ENCODE data around the gene CPD. TPM values are rescaled to one million over a fixed set of nuclear protein-coding genes. Genes with fewer than 3 reads are reported as not detected.

Gene CPD
- polyA plus RNA-seq, result 1 to 10 TPM; 3.0 to 5.1 TPM

DNA sequence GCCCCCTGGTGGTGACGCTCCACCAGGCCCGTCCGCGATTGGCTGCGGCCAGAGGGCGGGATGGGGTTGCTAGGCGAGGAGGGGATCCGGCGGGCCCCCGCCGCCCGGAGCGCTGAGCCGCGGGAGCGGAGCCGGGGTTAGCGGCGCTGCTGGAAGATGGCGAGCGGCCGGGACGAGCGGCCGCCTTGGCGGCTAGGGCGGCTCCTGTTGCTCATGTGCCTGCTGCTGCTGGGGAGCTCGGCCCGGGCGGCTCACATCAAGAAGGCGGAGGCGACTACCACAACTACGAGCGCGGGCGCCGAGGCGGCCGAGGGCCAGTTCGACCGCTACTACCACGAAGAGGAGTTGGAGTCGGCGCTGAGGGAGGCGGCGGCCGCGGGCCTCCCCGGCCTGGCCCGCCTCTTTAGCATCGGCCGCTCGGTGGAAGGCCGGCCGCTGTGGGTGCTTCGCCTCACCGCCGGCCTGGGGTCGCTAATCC lies at the start of gene CPD:
Gene CPD (plus strand): TSS at position 103 of the 478 bp plus-strand sequence. CDS start 54 bp downstream, at position 157.
- WGBS, 2 donors, result 0% methylated on average over 34 to 59 of the region's 59 CpGs
- Histone ChIP-seq H3K4me3 (ENCODE audit: low read depth in 1 of 2, low read length in 2 of 2) (peak within 1 kb of the TSS; percentile 78 to 94), H3K4me1 (ENCODE audit: control insufficient read depth in 2 of 2, insufficient read depth in 2 of 2, low read length in 1 of 2) (peaks cover 0 to 3% of the 10 kb centered on the region in 2 donors), H3K36me3 (ENCODE audit: control insufficient read depth in 2 of 2, insufficient read depth in 2 of 2, low read length in 1 of 2) (no peaks in the 10 kb centered on the region), H3K27me3 (ENCODE audit: control insufficient read depth in 1 of 2, insufficient read depth in 2 of 2, low read length in 2 of 2) (no peaks in the 10 kb centered on the region), H3K9me3 (ENCODE audit: control insufficient read depth in 2 of 2, insufficient read depth in 1 of 2, low read depth in 1 of 2, low read length in 1 of 2) (no peaks in the 10 kb centered on the region), H3K27ac (ENCODE audit: low read depth in 2 of 2, low read length in 1 of 2) (peak within 1 kb of the TSS; percentile 88 to 95)

DNA sequence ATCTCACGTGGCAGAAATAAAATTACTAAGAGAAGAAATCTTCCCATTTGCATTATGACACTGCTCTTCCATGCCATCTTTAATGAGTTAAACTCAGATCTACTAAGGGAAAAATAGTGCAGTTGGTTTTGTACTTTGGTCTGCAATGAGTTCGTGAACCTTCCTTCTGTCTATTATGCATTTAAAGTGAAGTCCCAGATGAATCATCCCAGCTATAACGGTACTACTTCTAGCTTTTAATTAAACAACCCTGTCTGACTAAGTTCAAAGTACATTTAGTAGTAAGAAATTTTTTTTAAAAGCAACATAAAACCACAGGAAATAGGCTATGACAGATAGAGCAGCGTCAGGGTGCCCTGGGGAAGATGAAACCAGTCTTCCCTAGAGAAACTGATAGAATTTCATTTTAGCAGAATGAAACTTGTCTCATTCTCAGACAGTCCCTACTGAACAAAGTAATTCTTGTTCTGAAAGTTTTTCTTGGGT lies 46.6 kb upstream of the CPD start:
- Histone ChIP-seq H3K27ac (ENCODE audit: low read depth in 2 of 2, low read length in 1 of 2) (no peak overlapping the region), H3K27me3 (ENCODE audit: control insufficient read depth in 1 of 2, insufficient read depth in 2 of 2, low read length in 2 of 2) (no peaks in the 10 kb centered on the region), H3K4me3 (ENCODE audit: low read depth in 1 of 2, low read length in 2 of 2) (no peak overlapping the region), H3K4me1 (ENCODE audit: control insufficient read depth in 2 of 2, insufficient read depth in 2 of 2, low read length in 1 of 2) (no peaks in the 10 kb centered on the region), H3K9me3 (ENCODE audit: control insufficient read depth in 2 of 2, insufficient read depth in 1 of 2, low read depth in 1 of 2, low read length in 1 of 2) (no peaks in the 10 kb centered on the region), H3K36me3 (ENCODE audit: control insufficient read depth in 2 of 2, insufficient read depth in 2 of 2, low read length in 1 of 2) (no peaks in the 10 kb centered on the region)
- WGBS, 2 donors, result 49 to 50% methylated on average over 4 of the region's 4 CpGs

DNA sequence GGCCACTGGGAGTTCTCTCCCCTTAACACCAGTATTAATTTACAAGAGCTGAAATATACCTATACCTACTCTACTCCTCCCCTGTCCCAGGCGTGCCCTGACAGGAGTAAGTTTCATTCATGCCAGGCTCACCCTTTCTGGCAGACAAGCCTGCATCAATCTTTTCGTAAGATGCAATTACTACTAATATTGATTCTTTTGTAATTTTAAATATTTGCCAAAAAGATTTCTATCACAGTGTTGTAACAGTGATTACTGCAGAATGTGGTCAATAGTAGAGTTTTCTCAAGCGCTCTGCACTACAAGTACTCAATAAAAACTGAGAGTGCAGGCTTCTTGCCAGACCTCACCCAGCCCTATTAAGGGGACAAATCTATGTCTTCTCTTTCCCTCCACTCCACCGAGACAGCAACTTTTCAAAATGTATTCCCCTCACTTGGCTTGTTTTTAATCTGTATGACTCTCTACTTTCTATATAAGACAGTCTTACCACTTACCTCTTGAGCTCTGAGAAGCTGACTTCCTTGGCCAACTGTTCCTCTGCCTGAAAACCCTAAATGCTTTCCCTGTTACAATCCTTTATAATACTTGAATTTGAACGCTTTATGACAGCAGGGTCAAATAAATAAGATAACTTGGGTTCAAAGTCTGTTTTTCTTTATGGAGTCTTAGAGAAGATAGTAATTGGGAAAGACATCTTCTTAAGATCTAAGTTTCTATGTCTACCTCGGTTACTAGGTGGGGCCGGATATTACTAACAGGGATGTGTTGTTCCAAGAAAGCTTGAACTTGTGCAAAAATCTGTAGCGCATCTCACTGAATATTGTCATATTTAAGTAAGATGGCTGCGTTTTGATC lies 45.0 kb upstream of the CPD start, which contains the start of gene TMIGD1:
Gene TMIGD1 (minus strand): TSS at position 555 of the 858 bp plus-strand sequence. CDS start 1,924 bp downstream, outside the sequence.
- Histone ChIP-seq H3K27ac (ENCODE audit: low read depth in 2 of 2, low read length in 1 of 2) (peak within 1 kb of the TSS in 1 of 2 donors; percentile 7), H3K9me3 (ENCODE audit: control insufficient read depth in 2 of 2, insufficient read depth in 1 of 2, low read depth in 1 of 2, low read length in 1 of 2) (no peaks in the 10 kb centered on the region), H3K4me3 (ENCODE audit: low read depth in 1 of 2, low read length in 2 of 2) (no peak within 1 kb of the TSS), H3K4me1 (ENCODE audit: control insufficient read depth in 2 of 2, insufficient read depth in 2 of 2, low read length in 1 of 2) (no peaks in the 10 kb centered on the region), H3K36me3 (ENCODE audit: control insufficient read depth in 2 of 2, insufficient read depth in 2 of 2, low read length in 1 of 2) (no peaks in the 10 kb centered on the region), H3K27me3 (ENCODE audit: control insufficient read depth in 1 of 2, insufficient read depth in 2 of 2, low read length in 2 of 2) (no peaks in the 10 kb centered on the region)
- WGBS, 2 donors, result 65% methylated on average over 9 of the region's 9 CpGs

DNA sequence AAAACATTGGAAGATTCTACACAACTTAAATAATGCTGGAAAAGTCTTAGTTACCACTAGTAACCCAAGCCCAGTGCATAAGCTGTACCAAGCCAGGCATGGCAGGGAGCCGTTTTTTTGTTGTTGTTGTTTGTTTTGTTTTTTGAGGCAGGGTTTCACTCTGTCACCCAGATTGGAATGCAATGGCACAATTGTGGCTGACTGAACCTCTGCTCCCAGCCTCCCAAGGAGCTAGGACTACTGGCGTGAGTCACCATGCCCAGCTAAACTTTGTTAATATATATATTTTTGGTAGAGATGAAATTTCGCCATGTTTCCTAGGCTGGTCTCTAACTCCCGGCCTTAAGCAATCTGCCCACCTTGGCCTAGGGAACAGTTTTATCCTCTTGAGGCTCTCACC lies 44.3 kb upstream of the CPD start:
- no peaks in the 10 kb centered on the region for H3K4me1 ChIP-seq (ENCODE audit: control insufficient read depth in 2 of 2, insufficient read depth in 2 of 2, low read length in 1 of 2)
- WGBS, 2 donors, result 90 to 95% methylated on average over 4 of the region's 4 CpGs
- no peak overlapping the region for H3K4me3 ChIP-seq (ENCODE audit: low read depth in 1 of 2, low read length in 2 of 2)
- H3K27me3 ChIP-seq (ENCODE audit: control insufficient read depth in 1 of 2, insufficient read depth in 2 of 2, low read length in 2 of 2), result no peaks in the 10 kb centered on the region
- H3K9me3 ChIP-seq (ENCODE audit: control insufficient read depth in 2 of 2, insufficient read depth in 1 of 2, low read depth in 1 of 2, low read length in 1 of 2), result no peaks in the 10 kb centered on the region
- peak overlapping the region in 1 of 2 donors; percentile 7 for H3K27ac ChIP-seq (ENCODE audit: low read depth in 2 of 2, low read length in 1 of 2)
- no peaks in the 10 kb centered on the region for H3K36me3 ChIP-seq (ENCODE audit: control insufficient read depth in 2 of 2, insufficient read depth in 2 of 2, low read length in 1 of 2)

DNA sequence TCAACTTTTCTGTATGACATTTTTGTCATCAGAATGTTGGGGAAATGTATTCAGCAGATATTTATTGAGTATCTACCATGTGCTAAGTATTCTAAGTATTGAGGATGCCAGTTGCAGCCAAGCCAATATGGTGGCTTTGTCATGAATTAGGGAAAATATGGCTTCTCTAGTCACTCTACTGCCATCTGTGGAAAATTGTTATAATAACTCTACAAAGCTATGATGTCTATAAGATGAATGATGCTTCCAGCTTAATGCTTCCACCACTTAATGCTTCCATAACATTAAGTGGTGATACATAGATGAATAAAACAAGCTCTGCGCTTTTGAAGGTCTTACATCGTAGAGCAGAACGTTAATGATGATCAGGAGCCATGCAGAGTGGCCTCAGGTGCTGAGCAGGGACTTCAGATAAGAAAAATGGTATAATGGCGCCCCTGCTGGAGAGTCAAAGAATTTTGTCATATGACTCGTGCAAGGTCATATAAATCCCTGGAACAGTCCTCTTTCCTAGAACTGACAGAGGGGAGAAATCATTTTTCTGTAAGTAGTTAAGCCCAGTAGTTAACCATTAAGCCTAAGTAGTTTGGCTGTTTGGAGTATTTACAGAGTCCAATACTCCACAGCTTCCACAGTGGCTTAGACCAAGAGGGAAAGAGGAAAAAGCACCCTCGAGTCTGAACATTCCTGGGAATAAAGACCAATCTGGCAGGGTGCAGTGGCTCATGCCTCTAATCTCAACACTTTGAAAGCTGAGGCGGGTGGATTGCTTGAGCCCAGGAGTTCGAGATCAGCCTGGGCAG lies 42.2 kb upstream of the CPD start:
- Histone ChIP-seq H3K4me1 (ENCODE audit: control insufficient read depth in 2 of 2, insufficient read depth in 2 of 2, low read length in 1 of 2) (no peaks in the 10 kb centered on the region), H3K27me3 (ENCODE audit: control insufficient read depth in 1 of 2, insufficient read depth in 2 of 2, low read length in 2 of 2) (no peaks in the 10 kb centered on the region), H3K4me3 (ENCODE audit: low read depth in 1 of 2, low read length in 2 of 2) (no peak overlapping the region), H3K27ac (ENCODE audit: low read depth in 2 of 2, low read length in 1 of 2) (no peak overlapping the region), H3K36me3 (ENCODE audit: control insufficient read depth in 2 of 2, insufficient read depth in 2 of 2, low read length in 1 of 2) (no peaks in the 10 kb centered on the region), H3K9me3 (ENCODE audit: control insufficient read depth in 2 of 2, insufficient read depth in 1 of 2, low read depth in 1 of 2, low read length in 1 of 2) (no peaks in the 10 kb centered on the region)
- 44 to 55% methylated on average over 8 of the region's 8 CpGs for WGBS, 2 donors

DNA sequence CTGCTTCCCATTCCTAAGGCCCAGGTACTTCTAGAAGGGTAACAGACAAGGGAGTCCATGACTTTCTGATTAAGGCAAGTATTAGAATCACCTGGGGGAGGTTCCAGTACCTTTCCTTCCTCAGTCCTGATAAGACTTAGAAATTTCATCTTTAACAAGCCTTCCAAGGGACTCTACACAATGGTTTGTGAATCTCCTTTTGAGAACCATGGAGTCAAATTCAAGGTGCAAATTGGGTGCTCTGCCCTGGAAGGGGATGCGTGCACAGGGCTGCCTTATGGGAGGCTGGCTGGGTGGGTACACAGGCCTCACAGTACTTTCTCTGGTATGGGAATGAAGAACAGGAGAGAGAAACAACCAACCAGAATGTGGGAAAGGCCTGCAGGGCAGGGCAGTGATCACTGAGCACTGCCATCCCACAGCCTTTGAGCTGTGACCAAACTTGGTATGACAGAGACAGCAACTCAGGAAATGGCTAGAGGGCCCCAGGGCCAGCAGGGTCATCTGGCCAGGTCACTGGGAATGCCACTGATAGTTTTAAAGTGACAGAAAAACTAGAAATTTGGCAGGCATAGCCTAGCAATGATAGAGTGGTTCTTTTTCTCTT lies 41.2 kb upstream of the CPD start:
- H3K4me1 ChIP-seq (ENCODE audit: control insufficient read depth in 2 of 2, insufficient read depth in 2 of 2, low read length in 1 of 2), result no peaks in the 10 kb centered on the region
- no peaks in the 10 kb centered on the region for H3K36me3 ChIP-seq (ENCODE audit: control insufficient read depth in 2 of 2, insufficient read depth in 2 of 2, low read length in 1 of 2)
- 96 to 100% methylated on average over 1 of the region's 1 CpG for WGBS, 2 donors
- no peaks in the 10 kb centered on the region for H3K9me3 ChIP-seq (ENCODE audit: control insufficient read depth in 2 of 2, insufficient read depth in 1 of 2, low read depth in 1 of 2, low read length in 1 of 2)
- no peak overlapping the region for H3K4me3 ChIP-seq (ENCODE audit: low read depth in 1 of 2, low read length in 2 of 2)
- no peaks in the 10 kb centered on the region for H3K27me3 ChIP-seq (ENCODE audit: control insufficient read depth in 1 of 2, insufficient read depth in 2 of 2, low read length in 2 of 2)
- no peak overlapping the region for H3K27ac ChIP-seq (ENCODE audit: low read depth in 2 of 2, low read length in 1 of 2)

DNA sequence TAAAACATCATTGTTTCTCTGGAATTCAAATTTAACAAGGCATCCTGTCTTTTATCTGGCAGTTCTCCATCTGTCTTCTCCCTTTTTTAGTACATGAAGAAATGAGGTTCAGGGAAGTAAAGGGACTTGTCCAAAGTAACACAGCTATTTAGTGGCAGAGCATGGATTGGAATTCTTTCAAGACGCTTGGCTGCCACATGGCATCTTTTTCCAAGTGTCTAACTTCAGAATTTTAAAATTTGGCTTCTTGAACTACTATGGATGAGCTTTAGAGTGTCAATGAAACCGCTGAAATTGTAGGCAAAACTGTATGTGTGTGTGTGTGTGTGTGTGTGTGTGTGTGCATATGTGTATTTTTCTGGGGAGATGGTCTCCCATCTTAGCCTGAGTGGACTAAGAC lies 39.6 kb upstream of the CPD start:
- H3K36me3 ChIP-seq (ENCODE audit: control insufficient read depth in 2 of 2, insufficient read depth in 2 of 2, low read length in 1 of 2), result no peaks in the 10 kb centered on the region
- 88 to 93% methylated on average over 2 of the region's 2 CpGs for WGBS, 2 donors
- H3K27ac ChIP-seq (ENCODE audit: low read depth in 2 of 2, low read length in 1 of 2), result no peak overlapping the region
- no peak overlapping the region for H3K4me3 ChIP-seq (ENCODE audit: low read depth in 1 of 2, low read length in 2 of 2)
- no peaks in the 10 kb centered on the region for H3K9me3 ChIP-seq (ENCODE audit: control insufficient read depth in 2 of 2, insufficient read depth in 1 of 2, low read depth in 1 of 2, low read length in 1 of 2)
- H3K4me1 ChIP-seq (ENCODE audit: control insufficient read depth in 2 of 2, insufficient read depth in 2 of 2, low read length in 1 of 2), result no peaks in the 10 kb centered on the region
- no peaks in the 10 kb centered on the region for H3K27me3 ChIP-seq (ENCODE audit: control insufficient read depth in 1 of 2, insufficient read depth in 2 of 2, low read length in 2 of 2)

DNA sequence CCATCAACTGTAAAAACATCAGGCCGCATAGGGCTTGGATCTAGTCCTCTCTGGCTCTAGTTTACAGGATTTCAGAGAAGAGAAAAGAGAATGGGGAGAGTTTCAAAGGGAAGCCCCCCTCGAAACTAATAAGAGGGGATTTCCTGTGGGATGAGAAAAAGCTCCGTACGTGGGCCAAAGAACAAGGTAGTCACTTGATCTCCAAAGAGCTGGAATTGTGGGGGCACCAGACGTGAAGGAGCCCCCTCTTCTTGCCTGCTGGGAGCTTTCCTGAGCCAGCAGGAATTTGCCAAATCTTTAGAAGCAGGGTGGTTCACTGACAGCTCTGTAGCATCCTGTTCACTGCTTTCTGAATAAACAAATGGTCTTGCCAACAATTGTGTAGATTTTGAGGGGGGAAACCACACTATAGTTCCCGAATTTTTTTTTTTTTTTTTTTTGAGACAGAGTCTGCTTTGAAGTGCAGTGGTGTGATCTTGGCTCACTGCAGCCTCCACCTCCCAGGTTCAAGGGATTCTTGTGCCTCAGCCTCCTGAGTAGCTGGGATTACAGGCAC lies 37.8 kb upstream of the CPD start:
- 41 to 45% methylated on average over 6 of the region's 6 CpGs for WGBS, 2 donors
- Histone ChIP-seq H3K27me3 (ENCODE audit: control insufficient read depth in 1 of 2, insufficient read depth in 2 of 2, low read length in 2 of 2) (no peaks in the 10 kb centered on the region), H3K4me1 (ENCODE audit: control insufficient read depth in 2 of 2, insufficient read depth in 2 of 2, low read length in 1 of 2) (no peaks in the 10 kb centered on the region), H3K27ac (ENCODE audit: low read depth in 2 of 2, low read length in 1 of 2) (no peak overlapping the region), H3K4me3 (ENCODE audit: low read depth in 1 of 2, low read length in 2 of 2) (no peak overlapping the region), H3K9me3 (ENCODE audit: control insufficient read depth in 2 of 2, insufficient read depth in 1 of 2, low read depth in 1 of 2, low read length in 1 of 2) (no peaks in the 10 kb centered on the region), H3K36me3 (ENCODE audit: control insufficient read depth in 2 of 2, insufficient read depth in 2 of 2, low read length in 1 of 2) (no peaks in the 10 kb centered on the region)

DNA sequence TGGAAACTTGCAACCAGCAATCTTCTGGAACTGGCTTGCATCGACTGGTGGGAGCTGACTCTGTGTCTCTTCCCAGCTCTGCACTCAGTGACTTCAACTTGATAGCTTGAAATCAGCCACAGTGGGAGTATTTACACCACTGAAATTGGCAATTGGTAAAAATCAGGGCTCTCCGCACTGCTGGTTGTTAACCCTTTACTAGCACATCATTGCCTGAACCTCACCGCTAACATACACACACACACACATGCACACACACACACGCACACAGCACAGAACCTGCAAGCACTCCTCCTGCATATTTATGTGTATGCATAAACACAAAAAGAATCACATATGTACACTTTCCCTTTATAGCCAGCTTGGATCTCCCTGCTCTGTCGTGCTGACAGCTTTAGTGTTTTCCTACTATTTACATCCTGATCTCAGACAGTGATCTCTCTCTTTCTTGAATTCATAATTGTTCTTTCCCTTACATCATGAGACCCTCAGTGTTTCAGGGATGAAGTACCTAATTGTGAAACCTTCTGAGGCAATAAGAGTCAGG lies 37.0 kb upstream of the CPD start:
- no peak overlapping the region for H3K27ac ChIP-seq (ENCODE audit: low read depth in 2 of 2, low read length in 1 of 2)
- H3K4me1 ChIP-seq (ENCODE audit: control insufficient read depth in 2 of 2, insufficient read depth in 2 of 2, low read length in 1 of 2), result no peaks in the 10 kb centered on the region
- no peaks in the 10 kb centered on the region for H3K9me3 ChIP-seq (ENCODE audit: control insufficient read depth in 2 of 2, insufficient read depth in 1 of 2, low read depth in 1 of 2, low read length in 1 of 2)
- no peak overlapping the region for H3K4me3 ChIP-seq (ENCODE audit: low read depth in 1 of 2, low read length in 2 of 2)
- 84 to 90% methylated on average over 5 of the region's 5 CpGs for WGBS, 2 donors
- no peaks in the 10 kb centered on the region for H3K36me3 ChIP-seq (ENCODE audit: control insufficient read depth in 2 of 2, insufficient read depth in 2 of 2, low read length in 1 of 2)
- no peaks in the 10 kb centered on the region for H3K27me3 ChIP-seq (ENCODE audit: control insufficient read depth in 1 of 2, insufficient read depth in 2 of 2, low read length in 2 of 2)

All from esophagus (tissue), 2 donors.